Activated CD4-positive, CD25-positive, alpha-beta regulatory T cell (primary cell): Measurements from ENCODE around the gene SUN1.
"Not testable (repeated sequence)": the region's sequence is repeated elsewhere in the genome, so short reads cannot be mapped to it uniquely, and the experiment has no call there.

Experiments used
- DNase-seq, 4 experiments: peaks; one replicate each; lab custom pipeline; 2025; lab: John Stamatoyannopoulos, UW

The SUN1 gene

DNA sequence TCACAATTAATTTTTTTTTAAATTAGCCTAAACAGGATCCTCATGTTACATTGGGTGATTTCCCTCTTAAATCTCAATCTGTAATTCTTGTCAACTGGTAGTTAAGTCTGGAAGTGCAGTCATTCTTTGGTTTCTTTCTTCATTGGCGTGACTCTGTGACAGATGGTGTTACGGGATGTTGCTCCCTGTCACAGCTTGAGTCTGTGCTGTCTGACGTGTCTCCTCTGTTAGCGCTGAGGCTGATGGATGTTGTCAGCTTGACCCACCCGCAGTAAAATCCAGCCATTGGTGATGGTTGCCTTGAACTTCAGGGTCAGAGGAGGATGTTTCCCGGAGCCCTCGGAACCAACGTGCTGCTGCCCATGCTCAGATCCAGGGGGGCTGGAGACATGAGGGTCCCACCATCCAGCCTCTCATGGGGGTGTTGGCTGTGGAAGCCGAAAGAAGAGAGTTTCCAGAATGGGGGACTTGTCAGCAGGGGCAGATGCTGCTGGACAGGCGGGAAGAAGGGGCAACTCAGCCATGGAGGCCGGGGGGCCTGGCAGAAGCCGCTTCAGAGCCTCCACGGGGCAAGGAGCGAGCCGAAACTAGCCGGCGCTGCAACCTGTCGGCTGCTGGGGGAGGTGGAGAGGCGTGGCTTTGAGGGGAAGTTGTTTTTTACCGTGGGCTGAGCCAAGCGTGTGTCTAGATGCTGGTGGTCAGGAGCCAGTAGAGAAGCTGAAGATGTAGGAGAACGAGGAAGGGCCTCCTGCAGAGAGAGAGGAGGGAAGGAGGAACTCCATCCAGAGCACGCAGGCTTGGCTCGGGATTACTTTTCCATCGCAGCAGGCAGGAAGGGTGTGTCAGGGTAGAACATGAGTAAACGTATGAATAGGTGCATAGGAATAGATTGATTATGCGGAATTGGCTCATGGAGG, 3.5 kb downstream of the SUN1 start:
- no peak for DNase-seq

DNA sequence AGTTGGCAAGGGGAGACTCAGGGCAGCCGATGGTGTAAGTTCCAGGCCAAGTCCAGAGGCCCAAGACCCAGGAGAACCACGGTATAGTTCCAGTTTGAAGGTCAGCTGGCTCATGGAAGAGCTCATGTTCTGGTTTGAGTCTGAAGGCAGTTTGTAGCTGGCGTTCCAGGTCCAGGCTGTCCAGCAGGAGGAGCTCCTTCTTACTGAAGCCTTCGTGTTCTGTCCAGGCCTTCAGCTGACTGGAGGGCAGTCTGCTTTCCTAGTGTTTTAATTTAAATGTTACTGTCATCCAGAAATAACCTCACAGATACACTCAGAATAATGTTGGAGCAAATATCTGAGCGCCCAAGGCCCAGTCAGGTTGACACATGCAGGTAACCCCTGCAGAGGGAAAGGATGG, 4.2 kb downstream of the SUN1 start:
- no peak for DNase-seq

DNA sequence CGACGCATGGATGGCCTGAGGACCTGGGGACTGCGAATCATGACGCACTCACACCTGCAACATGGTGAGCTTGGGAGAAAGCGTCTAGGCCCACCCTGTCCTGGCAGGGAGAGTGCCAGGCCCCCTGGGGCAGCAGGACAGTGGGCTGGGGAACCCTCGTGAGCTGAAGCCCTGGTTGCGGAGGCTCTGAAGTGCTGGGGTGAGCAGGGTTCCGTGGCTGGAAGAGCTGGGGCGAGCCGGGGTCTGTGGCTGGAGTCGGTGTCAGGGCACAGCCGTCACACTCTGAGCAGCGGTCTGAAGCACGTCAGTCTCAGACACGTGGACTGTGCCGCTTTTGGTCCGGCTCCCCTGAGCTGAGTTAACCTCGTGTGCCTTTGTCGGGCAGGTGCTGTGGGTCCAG, 4.7 kb downstream of the SUN1 start:
- no peak for DNase-seq

DNA sequence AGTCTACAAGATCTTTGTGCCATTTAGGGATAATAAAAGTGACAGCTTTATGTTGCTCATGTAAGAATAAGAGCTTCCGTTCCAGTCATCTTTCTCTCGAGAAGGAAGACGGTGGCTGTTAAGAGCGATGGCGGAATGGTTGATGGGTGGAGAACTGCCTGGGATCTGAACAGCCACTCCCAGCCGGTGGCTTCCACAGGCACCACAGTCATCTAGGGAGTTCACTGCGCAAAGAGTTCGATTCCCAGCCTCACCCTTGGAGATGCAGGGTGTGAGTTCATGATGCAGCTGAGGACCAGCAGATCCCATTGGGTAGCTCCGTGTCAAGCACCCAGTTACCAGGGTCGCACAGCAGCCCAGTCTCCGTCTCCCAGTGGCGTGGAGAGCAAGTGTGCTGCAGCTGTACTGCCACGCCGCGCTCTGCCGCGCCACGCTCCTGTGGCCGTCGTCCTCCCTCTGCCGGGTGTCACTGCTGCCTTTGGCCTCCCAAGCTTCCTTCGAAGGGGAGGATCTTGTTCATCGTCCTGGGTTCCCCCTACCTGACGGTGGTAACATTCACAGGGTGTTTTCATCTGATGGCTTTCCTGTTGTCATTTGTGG, 7.8 kb downstream of the SUN1 start:
- no peak for DNase-seq

DNA sequence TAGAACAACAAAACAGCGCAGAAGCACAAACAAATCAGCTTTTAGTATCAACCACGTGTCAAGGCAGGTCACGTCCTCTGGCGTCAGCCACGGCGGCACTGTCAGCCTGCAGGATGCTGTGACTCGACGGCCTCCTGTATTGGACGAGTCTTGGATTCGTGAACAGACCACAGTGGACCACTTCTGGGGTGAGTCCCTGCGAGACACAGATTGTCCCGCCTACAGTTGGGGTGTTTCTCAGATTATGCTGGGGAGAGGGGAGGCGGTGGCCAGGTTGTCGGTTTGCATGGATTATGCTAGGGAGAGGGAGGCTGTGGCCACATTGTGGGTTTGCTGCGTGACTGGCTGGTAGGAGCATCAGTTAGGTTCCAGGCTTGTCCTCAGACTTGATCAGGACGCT, 9.7 kb downstream of the SUN1 start:
- DNase-seq, result no peak

DNA sequence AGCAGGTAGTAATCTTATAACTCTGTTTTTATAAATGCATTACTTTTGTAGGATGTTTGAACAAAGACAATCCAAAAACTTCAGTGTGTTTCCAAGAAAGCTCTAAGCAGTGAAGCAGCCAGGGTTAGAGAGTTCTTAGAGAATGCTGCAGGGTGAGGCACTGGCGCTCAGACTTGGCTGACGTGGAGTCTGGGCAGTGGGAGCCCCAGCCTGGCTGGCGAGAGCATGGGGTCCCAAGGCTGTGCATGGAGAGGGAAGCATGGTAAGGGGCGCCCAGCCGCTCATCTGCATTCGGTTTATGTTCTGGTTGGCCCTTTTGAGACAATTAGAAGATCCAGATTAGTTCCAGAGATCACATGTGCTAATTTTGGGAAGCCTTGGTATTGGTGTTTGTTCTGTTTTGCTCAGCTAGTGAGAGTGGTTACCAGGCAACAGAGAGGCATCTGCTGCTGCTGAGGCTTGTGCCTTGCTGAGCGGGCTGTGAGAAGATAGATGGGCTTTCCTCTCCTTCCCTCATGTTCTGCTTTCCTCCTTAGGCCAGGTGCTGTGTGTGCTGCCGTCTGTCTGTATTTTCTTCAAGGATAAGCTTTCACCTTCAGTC, 10.3 kb downstream of the SUN1 start:
- DNase-seq, result no peak

DNA sequence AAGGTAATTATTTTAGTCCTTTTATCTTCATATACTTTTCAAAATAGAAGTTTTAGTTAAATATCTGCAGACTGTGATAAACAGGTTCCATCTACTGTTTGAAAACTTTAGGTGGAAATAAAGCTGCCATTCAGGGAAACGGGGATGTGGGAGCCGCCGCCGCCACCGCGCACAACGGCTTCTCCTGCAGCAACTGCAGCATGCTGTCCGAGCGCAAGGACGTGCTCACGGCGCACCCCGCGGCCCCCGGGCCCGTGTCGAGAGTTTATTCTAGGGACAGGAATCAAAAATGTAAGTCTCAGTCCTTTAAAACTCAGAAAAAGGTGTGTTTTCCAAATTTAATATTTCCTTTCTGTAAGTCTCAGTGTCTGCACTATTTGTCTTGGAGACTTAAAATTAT, 11.0 kb downstream of the SUN1 start:
- DNase-seq, result no peak

DNA sequence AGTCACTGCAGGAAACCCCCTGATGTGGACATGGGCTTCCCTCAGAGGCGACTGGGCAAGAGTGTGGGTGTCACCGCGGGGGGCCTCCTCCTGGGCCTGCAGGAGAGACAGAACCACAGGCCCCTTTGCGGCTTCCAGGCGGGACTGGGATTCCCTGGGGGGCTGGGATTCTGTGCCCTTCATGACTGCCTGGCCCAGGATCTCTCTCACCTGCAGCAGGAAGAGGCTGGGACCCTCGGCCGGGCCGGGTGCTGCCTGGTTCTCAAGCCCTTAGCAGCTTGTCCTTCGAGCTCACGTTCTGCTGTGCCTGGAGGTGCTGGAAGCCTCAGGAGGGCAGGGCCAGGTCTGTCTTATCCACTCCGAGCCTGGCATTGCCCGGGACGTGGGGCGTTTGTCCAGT, 11.8 kb downstream of the SUN1 start:
- DNase-seq, result no peak

DNA sequence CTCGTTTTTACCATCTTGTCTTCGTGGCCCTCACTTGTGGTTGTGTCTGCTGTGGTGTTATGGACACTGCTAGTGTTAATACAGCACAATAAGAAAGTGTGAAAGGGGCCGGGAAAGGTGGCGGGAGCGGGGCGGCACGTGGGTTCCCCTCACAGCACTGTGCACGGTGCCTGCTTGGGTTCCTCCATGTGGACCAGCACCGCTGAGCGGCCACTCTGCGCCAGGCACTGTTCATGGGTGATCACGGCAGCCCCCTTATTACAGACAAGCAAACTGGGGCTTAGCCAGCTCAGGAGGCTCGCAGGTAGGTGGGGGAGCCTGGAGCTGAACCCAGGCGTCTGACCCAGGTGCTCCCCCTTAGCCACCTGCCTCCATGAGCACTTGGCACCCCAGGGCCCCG, 12.2 kb downstream of the SUN1 start:
- no peak for DNase-seq

DNA sequence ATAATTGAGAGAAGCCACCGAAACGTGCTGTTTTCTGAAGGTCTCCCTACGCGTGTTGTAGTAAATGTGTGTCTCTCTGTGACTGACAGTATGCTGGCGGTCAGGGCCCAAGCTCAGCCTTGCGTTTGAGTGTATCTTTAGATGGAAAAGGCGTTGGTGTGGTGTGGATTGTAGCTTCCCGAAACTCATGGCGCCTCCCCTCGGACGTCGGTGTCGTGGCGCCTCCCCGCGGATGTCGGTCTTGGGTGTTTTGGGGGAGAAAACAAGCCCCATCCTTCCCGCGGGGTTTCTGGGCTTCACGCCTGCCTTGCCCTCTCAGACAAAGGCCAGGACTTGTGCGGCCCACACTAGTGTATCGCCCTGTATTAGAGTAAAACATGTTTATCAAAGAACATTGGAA, 12.8 kb downstream of the SUN1 start:
- DNase-seq, result no peak

DNA sequence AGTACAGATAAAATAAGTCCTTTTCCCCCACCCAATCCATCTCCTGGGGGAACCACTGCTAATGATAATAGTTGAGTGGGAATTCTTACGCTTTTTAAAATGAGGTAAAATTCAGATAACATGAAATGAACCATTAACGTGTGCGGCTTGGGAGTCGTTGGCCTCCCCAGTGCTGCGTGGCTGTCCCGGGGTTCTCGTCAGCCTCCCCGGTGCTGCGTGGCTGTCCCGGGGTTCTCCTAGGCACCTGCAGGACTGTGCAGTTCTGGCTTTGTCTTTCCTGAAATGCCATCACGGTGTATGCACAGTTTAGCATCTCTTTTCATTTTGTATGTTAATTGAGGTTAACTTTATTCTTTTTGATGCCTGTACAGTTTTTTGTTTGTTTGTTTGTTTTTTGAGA, 13.5 kb downstream of the SUN1 start:
- no peak for DNase-seq

DNA sequence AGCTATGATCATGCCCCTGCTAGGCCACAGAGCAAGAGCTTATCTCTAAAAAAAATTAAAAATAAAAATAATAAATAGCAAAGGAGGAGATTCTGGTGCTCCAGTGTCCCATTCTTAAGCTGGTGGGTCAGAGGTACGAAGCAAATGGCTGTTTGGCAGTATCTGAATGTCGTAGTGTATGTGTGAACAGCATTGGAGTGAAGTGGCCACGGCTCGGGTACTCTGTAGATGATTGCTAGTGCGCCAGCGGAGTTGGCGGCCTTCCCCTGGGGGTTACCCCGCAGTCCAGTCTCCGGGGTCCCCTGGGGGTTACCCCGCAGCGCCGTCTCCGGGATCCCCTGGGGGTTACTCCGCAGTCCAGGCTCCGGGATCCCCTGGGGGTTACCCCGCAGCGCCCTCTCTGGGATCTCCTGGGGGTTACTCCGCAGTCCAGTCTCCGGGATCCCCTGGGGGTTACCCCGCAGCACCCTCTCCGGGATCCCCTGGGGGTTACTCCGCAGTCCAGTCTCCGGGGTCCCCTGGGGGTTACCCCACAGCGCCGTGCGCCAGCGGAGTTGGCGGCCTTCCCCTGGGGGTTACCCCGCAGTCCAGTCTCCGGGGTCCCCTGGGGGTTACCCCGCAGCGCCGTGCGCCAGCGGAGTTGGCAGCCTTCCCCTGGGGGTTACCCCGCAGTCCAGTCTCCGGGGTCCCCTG, 14.8 kb downstream of the SUN1 start:
- not testable (repeated sequence) for DNase-seq

DNA sequence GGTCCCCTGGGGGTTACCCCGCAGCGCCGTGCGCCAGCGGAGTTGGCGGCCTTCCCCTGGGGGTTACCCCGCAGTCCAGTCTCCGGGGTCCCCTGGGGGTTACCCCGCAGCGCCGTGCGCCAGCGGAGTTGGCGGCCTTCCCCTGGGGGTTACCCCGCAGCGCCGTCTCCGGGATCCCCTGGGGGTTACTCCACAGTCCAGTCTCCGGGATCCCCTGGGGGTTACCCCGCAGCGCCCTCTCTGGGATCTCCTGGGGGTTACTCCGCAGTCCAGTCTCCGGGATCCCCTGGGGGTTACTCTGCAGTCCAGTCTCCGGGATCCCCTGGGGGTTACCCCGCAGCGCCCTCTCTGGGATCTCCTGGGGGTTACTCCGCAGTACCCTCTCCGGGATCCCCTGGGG, 15.5 kb downstream of the SUN1 start:
- DNase-seq, result not testable (repeated sequence)

DNA sequence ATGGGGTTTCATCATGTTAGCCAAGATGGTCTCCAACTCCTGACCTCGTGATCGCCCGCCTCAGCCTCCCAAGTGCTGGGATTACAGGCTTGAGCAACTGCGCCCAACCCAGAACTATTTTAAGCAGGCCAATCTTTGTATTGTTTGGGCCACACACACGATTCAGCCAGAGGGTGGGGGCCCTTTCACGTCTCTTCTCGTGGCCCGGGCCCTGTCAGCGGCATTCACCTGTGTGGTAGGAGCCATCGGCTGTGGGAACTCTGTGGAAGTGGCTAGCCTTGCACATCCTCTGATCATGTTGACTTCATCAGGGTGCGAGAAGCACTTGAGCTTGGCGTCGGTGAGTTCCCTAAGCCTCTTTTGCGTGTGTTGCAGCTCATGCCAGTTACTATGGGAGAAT, 16.9 kb downstream of the SUN1 start:
- DNase-seq, result no peak

DNA sequence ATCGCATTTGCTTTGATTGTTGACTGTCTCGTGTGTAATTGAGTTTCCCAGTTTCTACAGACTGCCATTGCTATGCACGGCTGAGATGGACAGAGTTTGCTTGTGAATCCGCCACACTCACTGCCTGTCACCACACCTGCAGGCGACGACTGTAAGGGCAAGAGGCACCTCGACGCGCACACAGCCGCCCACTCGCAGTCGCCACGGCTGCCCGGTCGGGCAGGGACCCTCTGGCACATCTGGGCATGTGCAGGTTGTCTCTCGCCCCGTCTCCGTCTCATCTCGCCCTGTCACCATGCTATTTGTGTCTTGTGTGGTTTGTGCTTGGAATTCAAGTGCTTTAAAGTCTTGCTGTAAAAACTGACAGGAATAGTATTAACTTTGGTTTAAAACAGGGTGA, 17.5 kb downstream of the SUN1 start:
- no peak for DNase-seq

DNA sequence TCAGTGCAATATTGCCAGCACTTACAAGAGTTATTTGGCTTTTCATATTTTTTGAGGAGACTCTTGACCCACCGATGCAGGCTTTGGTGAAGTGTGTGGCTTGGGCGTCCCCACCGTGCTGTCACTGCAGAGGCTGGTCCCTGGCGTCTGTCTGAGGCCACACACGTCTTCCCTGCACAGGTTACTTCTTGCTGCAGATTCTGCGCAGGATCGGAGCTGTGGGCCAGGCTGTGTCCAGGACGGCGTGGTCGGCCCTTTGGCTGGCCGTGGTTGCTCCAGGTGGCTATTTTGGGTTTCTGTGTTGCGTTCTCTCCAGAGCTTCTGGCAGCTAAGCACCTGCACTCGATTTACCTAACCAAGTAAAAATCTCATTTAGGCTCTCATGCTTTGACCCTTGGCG, 18.9 kb downstream of the SUN1 start:
- no peak for DNase-seq

DNA sequence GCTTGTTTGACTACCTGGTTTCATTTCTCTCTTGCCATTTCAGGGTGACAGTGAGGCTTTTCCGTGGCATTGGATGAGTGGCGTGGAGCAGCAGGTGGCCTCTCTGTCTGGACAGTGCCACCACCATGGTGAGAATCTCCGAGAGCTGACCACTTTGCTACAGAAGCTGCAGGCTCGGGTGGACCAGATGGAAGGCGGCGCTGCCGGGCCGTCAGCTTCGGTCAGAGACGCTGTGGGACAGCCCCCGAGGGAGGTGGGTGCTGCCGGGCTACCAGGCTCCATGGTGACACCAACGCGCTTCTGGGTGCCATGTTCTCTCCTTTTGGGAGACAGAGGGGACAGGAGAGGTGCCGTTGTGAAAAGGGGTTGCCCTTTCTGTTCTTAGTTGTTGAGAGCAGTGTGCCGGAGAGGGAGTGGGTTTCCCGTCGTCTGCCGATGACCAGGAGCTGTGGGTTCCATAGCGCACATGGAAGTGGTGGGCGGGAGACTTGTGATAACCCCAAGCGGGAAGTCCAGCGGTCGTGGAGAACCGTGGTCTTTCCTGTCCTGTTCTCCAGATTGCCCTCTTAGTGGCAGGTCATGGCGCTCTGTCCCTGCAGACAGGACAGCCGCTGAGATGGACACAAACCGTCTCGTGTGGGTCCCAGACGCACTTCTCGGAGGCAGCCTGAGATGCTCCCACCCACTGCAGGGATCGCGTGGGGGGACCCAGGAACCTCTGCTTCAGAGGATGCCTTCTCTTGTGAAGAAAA, 21.3 kb downstream of the SUN1 start:
- DNase-seq, result no peak

DNA sequence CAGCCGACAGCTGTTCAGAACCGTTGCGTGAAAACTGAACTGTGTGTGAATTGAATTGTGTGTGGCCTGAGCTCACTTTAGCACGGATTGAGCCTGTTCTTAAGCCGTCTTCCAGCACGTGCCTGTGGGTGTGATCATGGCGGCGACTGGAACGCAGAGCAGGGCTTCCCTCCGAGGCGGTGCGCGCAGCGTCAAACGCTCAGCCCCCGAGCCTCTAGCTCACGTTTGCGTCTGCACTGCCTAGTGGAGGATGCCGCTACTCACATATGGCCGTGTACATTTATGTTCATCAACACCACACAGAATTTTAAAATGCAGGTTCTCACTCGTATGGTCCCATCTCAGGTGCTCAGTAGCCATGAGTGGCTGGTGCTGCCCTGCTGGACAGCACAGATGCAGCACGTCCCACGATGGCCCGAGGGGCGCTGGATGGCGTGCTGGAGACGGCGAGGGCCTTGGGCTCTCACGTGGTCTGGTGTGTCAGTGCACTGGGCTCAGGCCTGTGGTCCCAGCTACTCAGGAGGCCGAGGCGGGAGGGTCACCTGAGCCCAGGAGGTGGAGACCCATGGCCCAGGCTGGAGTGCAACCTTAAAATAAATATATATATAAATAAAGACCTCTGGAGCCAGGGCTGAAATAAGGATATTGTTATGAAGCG, 22.0 kb downstream of the SUN1 start:
- no peak for DNase-seq

DNA sequence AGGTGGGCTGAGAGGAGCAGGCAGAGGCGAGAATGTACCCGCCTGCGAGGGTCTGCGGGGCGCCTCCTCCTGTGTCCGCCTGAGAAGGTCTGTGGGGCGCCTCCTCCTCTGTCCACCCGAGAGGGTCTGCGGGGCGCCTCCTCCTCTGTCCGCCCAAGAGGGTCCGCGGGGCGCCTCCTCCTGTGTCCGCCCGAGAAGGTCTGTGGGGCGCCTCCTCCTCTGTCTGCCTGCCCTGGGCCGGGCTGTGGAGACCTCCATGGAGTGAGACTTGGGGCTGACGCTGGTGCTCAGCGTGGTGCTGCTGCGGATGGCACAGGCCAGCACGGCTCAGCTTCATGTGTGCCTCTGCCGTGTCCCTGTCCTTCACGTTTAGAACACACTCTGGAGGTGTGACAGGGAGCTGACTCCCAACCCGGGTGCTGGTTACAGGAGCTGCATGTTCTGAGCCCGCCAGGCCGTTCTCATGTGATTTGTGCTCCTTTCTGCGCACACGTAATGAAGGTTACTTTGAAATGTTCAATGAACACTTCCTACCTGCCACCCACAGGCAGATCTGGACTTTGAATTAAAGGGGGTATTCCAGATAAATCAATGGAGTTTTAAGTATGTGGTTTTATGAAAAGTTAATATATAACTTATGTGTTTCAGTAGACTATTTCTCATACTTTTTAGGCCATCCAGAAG, 23.6 kb downstream of the SUN1 start:
- DNase-seq, result no peak

DNA sequence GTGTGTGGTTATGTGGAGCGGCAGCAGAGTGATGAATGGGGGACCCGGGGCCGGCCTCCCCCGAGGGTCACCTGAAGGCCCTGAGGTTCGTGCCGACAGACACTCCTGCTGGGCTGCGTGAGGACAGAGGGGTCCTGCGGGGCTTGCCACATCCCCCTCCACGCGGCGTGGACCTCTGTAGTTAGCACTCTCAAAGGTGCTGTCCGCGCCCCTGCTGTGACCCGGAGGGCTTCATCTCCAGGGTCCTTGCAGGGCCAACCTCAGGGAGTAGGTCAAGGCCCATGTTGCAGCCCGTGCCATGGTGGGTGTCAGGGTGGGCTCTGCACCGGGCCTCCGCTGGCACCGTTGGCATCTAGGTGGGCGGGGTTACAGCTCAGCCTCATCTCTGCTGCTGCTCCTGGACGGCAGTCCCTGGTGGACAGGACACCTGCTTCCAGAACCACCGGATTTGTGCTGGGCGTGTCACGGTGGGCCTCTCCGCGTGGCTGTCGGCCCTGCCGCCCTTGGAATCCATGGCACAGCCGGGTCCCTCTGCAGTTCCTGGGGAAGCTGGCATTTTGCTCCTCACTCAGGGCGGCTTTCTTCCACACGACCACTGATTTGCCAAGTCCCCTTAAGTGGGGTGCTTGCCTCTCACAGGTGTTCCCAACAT, 24.3 kb downstream of the SUN1 start:
- no peak for DNase-seq
